Measurements from ENCODE around the gene SLC8A3.

Gene SLC8A3

DNA sequence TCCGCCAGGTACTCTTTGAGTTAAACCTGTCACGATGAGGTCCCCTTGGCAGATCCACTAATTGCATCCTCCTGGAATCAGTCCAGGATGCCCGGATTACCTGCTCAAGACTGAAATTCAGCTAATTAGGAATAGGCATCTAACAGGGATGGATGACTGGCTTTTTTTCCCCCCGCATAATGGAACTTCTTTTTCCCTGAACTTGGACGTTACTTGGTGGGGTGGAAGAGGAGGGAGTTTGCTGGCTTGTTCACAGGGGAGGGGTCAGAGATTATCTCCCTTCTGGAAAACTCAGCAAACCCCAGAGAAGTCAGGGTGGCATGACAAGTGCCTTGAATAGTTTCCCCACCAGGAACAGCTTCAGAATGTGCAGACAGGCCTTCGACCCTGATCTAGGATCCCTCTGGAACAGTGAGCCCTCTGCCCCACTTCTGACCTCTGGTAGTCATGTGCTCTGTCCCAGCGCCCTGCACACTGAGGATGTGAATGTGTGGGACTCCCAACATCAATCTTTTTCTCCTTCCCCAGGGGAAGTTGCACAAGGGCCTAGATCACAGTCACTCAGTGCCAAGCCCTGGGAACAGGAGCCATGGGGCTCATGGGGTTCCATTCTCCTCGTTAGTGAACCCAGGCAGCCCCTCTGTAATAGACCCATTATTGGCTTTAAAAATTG, 167.1 kb downstream of the SLC8A3 start:
- no peak for DNase-seq

DNA sequence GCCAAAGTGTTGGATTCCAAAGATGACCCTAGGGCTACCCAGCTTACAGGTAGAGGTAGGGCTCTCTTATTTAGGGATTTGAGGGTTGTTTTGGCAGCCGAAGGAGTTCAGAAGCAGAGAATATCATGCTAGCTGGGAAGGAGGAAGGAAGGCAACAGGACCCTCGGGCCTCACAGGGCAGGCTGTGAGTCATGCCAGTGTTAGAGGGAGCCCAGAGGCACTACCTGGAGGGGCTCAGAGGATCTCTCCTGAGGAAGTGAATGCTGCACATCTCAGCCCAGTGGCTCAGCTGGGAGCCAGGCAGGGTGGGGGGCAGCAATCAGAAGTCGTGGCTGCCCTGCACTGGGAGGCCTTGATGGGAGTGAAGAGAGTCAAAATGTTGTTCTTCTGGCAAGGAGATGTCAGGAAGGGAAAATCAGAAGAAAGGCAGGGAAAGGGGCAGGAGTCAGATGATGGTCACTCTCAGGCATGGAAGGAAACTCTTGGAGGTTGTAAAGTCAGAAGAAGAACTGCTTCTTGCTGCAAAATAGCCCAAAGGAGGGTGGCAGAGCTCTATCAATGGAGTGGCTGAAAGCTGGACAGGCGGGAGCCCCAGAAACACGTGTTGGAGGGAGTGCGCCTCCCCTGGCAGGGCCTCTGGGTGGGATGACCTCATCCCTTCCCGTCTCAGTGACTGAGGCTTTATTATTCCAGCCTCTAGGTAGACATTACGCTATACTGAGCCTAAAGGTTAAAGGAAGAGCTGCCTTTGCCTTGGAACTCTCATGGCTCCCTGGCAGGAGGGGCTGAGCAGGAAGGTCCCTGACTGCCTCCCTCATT, 168.2 kb downstream of the SLC8A3 start:
- peak; percentile 21 to 26 for DNase-seq

DNA sequence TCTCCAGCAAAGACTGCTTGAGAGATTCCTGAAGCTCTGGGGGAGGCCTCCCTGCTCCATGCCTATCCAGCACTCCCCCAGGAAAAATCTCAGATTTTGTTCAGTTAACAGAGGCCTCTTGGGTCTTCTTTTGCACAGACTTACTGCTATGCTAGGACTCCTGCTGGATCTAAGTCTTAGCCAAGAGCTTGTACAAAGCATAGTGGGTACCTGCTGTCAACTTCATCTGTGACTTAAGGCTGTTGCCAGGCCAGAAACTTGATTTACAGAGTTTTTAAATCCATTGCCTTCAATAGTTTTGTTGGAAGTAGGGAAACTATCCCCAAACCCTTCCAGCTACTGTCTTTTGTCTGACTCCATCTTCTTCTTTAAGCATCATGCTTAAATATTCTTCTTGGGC, 169.1 kb downstream of the SLC8A3 start:
- DNase-seq, result no peak

DNA sequence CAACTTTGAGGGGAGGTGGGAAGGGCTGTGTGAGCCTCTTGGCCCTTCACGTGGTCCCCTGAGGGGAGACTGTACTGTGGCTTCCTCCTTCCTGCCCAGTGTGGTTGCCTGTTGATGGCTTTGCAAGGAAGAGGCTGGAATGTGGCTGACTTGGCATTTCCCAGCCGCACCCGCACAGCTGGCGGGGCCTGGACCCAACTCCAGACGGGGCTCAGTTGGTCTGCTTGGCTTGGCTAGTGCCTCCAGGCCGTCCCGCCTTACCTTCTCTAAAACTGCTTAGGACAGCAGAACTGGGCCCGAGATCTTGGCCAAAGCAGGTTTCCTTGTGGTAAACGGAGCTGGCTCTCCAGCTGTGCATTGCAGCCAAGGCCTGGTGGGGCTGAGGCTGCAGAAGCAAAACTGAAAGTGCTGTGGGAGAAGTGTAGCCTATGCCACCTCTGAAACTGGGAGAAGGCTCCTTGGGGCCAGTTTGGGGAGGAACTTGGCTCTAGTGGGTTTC, 170.0 kb downstream of the SLC8A3 start:
- DNase-seq, result peak in 1 of 2 experiments; percentile 2

DNA sequence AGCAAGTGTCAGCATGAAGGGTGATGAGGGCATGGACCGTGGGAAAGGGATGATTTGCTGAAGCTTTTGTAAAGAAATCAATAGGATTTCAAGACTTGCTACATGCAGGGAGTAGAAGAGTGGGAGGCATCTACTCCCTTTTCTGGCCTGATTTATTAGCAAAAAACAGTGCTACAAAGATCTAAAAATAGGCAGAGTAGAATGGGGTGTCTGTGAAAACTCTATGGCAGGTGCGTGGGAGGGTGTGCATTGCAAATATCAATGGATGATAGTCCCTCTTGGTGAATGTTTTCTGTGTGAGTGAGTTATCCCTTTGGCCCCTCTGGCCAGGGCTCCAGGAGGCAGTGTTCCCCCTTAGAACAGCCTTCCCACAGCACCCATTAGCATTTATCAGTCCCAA, 170.5 kb downstream of the SLC8A3 start:
- DNase-seq, result no peak

DNA sequence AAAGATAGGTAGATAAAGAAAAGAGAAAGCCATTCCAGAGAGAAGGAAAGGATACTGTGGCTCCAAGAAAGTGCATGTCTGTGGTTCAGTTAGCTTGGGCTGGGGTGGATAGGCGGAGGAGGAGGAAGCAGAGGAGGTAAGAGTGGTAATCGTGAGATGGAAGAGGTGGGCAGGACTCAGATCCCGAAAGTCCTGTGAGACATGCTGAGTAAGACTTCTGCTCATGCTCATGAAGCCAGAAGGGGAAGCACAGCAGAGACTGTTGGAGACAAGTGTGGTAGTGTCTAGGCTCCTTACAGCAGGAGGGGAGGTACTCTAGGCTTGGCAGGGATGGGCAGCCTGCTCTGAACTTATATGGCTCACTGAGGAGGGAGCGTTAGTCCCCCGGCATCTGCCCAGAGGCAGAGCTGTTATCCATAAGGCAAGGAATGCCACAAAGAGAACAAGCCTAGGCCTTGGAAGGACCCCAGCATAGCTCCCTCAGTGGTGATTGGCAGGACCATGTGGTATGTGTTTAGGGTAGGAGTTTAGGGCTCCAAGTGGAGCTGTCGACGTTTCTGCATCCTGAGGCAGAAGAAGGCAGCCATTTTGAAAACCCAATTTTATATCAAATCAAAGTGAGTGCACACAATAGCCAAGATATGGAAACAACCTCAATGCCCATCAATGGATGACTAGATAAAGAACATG, 174.2 kb downstream of the SLC8A3 start:
- DNase-seq, result no peak

DNA sequence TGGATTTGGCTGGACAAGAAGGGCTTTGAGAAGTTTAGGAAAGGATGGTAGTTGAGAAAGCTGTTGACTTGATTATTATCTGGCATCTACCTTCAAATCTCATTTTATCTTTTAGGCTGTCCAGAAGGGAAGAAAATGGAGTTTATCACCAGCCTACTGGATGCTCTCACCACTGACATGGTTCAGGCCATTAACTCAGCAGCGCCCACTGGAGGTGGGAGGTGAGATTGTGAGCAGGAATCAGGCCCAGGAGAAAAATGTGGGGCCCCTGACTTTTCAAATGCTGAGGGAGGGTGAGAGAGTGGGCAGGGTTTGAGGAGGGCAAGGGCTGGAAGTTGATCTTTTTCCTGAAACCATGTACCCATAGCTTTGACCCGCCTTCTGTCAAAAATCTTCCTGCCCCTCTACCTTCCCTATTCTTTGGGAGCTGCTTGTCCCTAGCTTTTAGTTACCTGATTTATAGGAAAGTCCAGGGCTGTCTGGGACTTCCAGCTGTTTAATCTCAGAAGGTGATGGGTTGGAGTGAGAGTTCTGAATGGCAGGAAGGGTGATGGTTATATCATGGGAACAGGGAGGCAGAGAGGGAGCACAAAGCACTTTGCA, 175.4 kb downstream of the SLC8A3 start:
- peak; percentile 13 to 28 for DNase-seq

DNA sequence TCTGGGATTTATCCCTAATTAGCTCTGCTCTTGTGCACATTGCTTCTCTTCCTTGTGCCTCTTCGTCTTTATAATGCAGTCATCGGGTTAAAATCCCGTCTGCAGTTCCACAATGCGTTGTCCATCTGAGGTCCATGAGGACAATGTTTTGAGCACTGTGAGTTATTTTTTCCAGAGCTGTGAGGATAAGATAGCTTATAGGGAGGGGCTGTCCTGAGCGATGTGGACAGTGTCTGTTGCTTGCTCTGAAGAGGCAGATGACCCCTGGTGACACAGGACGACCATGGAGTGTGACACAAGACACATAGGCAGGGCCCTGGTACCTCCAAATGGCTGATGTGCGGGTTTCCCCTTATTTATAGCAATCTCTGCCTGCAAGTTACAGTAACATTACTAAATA, 177.0 kb downstream of the SLC8A3 start:
- DNase-seq, result no peak

DNA sequence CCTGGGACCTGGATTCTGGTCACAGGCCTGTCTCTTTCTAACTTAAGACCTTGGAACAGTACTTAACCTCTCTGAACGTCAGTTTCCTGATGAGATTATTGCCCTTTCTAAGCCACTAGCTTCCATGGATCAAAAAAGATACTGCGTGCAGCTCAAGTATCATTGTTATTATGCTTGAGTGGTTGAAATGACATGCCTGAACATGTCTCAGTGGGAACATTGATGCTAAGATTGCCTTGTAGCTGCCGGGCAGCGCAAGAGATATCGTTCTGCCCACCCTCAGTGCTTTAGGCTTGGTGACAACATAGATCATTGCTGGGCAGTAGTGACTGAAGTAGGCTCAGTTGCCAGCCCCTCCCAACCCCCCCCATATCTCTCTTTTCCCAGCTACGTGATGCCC, 177.7 kb downstream of the SLC8A3 start:
- no peak for DNase-seq

DNA sequence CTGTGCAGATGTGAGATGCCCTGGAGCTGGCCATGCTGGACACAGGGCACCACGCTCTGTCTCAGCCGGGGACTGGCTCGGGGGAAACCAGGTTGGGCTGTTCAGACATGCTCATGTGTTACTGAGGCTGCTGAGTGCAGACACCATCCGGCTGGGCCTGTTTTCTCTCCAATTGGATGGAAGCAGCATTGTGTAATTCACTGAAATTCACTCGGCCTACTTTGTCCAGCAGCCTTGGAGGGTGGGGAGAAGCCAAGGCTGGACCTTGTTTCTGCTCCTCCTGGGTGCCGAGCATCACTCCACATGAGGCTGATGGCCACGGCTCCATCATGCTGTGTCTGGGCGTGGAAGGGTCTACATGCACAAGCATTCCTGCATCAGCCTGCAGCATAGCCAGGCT, 178.8 kb downstream of the SLC8A3 start:
- DNase-seq, result no peak

DNA sequence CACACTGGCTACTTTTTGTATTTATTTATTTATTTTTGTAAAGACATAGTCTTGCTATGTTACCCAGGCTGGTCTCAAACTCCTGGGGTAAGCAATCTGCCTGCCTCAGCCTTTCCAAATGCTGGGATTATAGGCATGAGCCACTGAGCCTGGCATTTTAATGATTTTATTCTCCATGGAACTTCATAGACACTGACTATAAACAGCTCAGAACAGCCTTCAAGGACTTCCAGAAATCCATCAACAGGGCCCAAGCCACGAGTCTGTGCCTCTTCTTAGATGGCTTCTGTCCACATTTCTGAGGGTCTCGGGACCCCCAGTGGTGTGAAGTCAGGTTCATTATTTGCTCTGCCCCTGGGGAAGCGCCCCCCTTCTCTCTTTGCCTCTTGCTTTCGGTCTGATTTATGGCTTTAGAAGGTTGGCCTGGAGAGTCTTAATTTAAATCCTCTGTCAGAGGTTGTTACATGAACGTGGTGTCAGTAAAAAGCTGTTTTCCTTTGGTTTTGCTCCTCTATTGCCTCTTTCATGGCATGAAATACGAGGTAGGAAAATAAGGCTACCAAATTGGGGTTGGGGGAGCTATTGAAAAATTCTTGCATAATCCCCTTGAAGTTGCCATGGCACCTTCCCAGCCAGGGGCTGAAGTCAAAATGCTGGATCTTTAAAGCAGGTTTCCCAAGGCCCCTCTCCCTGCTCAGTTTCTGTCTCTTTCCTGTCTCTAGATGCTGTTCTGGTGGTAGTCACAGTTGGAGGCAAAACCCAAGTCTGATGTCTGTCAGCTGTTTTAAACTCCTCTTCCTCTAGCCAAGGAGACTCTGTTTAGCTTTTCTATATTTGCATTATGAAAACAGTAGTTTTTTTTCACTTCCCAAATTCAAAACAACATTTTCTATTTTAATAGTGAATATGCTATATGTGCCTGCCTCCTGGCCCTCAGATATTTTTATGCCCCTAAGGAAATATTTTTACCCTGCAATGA, 180.2 kb downstream of the SLC8A3 start:
- DNase-seq, result no peak

DNA sequence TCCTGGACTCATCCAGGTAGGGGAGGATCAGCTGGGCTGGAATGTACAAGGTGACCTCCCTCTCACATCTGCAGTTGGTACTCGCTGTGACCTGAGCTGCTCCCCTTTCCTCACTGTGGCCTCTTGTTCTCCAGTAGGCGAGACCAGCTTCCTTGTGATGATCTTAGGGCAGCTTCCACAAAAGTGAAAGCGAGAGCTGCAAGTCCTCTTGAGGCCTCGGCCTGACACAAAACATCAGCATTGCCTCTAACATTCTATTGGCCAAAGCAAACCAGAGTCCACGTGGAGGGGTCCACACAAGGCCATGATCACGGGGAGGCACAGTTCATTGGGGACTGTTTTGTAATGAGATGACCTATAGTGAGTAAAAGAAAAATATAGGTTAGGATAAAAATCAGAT, 182.1 kb downstream of the SLC8A3 start:
- no peak for DNase-seq

DNA sequence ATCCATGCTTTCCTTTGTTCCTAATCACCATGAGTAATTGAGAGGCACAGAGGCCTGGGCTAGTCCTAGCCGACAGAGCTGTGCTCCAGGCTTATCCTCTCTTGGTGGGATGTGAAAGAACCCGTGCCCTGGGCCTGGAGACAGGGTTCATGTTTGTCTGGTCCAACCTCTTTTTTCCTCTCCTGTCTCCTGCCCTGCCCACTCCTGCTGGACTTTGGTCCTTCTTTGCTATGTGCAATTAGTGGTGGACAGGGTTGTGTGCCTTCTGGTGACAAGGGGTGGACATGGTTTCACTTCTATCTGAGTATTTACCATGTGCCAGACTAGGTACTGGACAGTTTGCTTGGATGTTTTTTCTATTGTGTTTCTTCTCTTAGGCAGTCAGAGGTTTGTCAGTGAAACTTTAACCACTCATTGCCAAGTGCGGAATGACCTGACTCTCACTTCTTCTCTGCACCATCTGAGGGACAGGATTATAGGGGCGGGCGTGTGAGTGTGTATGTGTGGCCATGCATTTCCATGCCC, 183.4 kb downstream of the SLC8A3 start:
- DNase-seq, result no peak

DNA sequence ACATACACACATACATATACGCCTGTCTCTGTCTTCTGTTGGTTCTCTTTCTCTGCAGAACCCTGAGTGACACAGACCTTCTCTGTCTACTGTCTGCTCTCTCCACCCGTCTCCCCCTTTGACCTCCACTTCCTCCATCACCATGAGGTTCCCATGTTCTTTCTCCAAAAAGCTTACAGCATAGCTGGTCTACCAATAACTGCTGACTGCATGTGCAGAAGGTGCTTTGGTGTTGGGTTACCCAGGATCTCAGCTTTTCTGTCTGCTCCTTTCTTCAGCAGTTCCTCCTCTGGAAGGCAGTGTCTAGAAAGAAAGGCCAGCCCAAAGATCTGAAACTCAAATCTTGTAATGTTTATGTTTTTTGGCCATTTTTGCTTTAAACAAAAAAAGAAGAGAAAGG, 184.0 kb downstream of the SLC8A3 start:
- no peak for DNase-seq

DNA sequence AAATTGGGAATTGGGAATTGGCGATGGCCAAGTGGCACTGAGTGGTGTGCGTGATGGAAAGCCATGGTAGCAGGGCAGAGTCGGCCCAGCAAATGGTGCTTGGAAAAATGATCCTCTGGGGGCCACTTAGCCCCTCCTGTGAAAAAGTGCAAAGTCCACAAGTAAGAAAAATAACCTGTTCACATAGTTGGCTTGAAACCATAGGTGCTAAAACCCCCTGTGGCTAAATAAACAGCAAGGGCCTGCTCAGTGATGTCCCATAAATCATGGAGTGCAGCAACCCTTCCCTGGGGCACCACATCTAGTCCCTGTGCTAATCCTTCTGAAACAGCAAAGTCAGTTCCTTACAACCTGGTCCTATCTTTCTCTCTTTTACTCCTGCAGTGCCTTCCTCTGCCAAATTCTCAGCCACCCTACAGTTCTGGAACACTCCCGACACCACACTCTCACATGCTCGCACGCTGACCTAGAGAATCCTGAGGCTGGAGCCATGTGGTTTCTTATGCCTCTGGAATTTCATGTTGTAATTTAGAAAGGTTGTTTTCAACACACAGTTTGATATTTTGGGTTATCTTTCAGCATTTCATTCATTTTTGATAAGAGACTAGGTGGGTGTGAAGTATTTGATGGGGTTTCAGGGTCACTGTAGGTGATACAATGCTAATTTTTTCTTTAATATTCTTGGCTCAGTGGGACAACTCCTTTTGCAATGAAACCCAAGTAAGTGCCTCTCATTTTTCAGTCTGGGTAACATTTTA, 186.0 kb downstream of the SLC8A3 start:
- no peak for DNase-seq

DNA sequence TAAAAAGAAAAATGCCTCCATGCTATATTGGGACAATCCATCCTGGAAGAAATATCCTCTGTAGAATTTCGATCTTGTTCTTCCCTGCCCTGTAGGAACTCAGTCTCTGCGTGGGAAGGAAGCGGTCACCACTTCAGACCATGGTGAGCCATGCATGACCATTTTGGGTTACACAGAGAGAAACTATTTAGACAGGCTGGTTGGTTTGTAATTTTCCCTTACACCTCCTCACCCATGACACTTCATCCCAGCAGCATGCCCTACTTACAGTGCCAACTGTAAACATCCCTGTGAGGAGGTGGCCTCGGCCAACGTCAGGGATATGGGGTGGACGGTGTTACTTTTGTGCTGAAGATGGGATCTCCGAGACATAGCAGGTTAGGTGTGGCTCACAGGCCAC, 188.2 kb downstream of the SLC8A3 start:
- no peak for DNase-seq

DNA sequence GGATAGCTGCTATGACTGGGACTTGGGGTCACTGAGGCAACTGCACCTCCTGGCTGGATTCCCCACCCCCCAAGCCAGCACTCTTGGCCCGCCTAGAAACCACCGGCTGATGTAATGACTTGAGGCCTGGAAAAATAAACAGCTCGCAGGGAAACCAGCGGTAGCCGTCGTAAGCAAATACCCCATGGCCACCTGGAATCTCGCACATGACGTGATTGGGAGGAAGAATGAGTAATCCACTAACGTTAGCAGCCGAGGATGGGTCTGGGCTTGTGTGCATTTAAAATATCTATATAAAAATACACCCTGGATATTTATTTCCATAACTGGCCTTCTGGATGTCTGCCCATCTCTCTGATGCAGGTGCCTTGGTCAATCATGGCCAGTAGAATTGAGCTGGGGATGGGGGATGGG, 189.5 kb downstream of the SLC8A3 start:
- DNase-seq, result no peak

DNA sequence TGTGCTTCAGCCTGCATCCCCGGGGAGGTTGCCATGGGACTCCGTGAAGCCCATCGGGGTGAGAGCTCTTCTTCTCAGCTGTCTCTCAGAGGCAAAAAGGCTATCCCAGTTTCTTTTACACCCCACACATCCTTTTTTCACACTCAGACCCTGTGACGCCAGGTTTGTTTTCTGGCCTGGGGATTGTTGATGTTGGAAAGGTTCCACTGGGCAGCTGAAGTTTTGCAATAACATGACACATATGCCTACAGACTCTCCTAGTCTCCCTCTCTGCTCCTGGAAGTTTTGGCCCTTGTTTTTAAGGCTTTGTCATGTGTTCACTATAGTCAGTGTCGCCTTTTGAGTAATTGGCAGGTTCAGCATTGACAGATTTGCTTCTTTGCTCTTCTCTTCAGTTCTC, 190.9 kb downstream of the SLC8A3 start:
- DNase-seq, result no peak

DNA sequence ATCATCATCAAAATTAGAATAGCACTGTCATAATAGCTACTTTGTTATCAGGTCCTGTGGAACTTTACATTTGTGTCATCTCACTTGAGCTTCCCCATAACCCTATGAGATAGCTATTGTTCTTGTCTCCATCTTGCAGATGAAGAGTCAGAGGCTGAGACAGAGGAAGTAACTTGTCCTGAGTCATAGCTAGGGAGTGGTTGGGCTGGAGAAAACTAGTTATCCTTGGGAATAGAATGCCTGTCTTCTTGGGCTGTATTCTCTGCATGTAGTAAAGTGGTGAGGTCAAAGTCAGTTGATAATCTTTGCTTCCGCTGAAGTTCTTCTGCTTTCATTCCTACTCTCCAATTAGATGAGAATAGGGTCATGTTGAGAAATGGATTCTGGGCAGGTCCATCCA, 192.5 kb downstream of the SLC8A3 start:
- no peak for DNase-seq

Measured in Kasumi-1 (cell line).